MV-4-11 (cell line): ENCODE data around the gene MAGEH1.
"Not testable (repeated sequence)": the region's sequence is repeated elsewhere in the genome, so short reads cannot be mapped to it uniquely, and the experiment has no call there.

ENCODE experiments used
- DNase-seq: peaks from one replicate; lab custom pipeline; 2025; lab: John Stamatoyannopoulos, UW

MAGEH1 gene

GRCh38 chrX:55451990-55452832, at the start of gene MAGEH1:
MAGEH1 (plus strand) TSS chrX:55452127; CDS start chrX:55452375, 248 bp downstream.
- DNase-seq = peak; percentile 81

- not testable (repeated sequence) for DNase-seq
Observed at GRCh38 chrX:55427079-55427478, 24.8 kb upstream of the MAGEH1 start.

GRCh38 chrX:55443468-55443867, 8.5 kb upstream of the MAGEH1 start:
- DNase-seq = not testable (repeated sequence)

- no peak for DNase-seq
Observed at GRCh38 chrX:55450259-55450658, 1.7 kb upstream of the MAGEH1 start.

- DNase-seq = no peak
Observed at GRCh38 chrX:55451141-55451540, 786 bp upstream of the MAGEH1 start.

- no peak for DNase-seq
Observed at GRCh38 chrX:55451626-55451989, 319 bp upstream of the MAGEH1 start.

GRCh38 chrX:55452833-55453124, 852 bp downstream of the MAGEH1 start:
- no peak for DNase-seq

- not testable (repeated sequence) for DNase-seq
Observed at GRCh38 chrX:55455708-55456107, 3.8 kb downstream of the MAGEH1 start.

- not testable (repeated sequence) for DNase-seq
Observed at GRCh38 chrX:55459426-55459825, 7.5 kb downstream of the MAGEH1 start.

GRCh38 chrX:55459926-55460325, 8.0 kb downstream of the MAGEH1 start:
- not testable (repeated sequence) for DNase-seq

- not testable (repeated sequence) for DNase-seq
Observed at GRCh38 chrX:55464050-55464449, 12.1 kb downstream of the MAGEH1 start.

- DNase-seq = not testable (repeated sequence)
Observed at GRCh38 chrX:55465108-55465507, 13.2 kb downstream of the MAGEH1 start.

- DNase-seq = not testable (repeated sequence)
Observed at GRCh38 chrX:55465791-55466190, 13.9 kb downstream of the MAGEH1 start.

GRCh38 chrX:55479956-55480355, 28.0 kb downstream of the MAGEH1 start:
- DNase-seq = not testable (repeated sequence)

GRCh38 chrX:55480390-55481062, 28.6 kb downstream of the MAGEH1 start:
- no peak for DNase-seq

- DNase-seq = peak; percentile 37
Observed at GRCh38 chrX:55484948-55485347, 33.0 kb downstream of the MAGEH1 start.

GRCh38 chrX:55486736-55487135, 34.8 kb downstream of the MAGEH1 start:
- no peak for DNase-seq

- no peak for DNase-seq
Observed at GRCh38 chrX:55487143-55487542, 35.2 kb downstream of the MAGEH1 start.

GRCh38 chrX:55488006-55488592, 36.2 kb downstream of the MAGEH1 start:
- no peak for DNase-seq

- DNase-seq = peak; percentile 0
Observed at GRCh38 chrX:55488593-55489313, 36.8 kb downstream of the MAGEH1 start.

GRCh38 chrX:55489314-55490009, 37.5 kb downstream of the MAGEH1 start, which contains the start of gene USP51:
USP51 (minus strand) TSS chrX:55489848; CDS start chrX:55488939, 909 bp downstream.
- peak; percentile 41 for DNase-seq

GRCh38 chrX:55490121-55490520, 38.2 kb downstream of the MAGEH1 start:
- DNase-seq = no peak
